Stimulated activated CD4-positive, alpha-beta T cell treated with anti-CD3 and anti-CD28 coated beads, Interleukin-1b, Interleukin-23, amount 100 ng/mL, for 24 hours (primary cell): ENCODE measurements around the gene PLPPR5.
"Not testable (repeated sequence)": the region's sequence is repeated elsewhere in the genome, so short reads cannot be mapped to it uniquely, and the experiment has no call there.

ENCODE experiments used
- DNase-seq, 4 experiments: peaks; one replicate each; pipeline ENCODE4 v3.0.0-alpha.2; 2020; ENCODE audit warnings: low read depth in 4 of 4, low spot score in 1 of 4

The PLPPR5 gene

DNA sequence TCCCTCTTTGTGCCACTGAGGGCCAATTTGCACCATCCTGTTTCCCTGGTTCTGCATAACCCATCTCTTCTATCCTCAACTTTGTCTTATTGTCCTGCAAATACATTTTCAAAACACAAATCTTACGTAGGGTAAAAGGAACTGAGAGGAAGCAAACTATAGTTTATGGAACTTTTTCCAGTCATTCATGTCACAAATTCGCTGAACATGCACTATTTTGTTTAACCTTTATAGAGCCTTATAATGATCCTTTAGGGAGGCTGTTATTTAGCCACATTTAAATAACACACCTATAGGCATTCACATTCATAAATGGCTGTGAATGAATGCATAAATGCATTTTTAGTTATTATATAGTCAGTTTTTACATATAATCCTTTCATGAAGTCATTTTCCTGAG lies 85.0 kb downstream of the PLPPR5 start:
- no peak for DNase-seq

- DNase-seq: no peak
These were observed 85.5 kb downstream of the PLPPR5 start for GRCh38 chr1:98919211-98919610.

DNA sequence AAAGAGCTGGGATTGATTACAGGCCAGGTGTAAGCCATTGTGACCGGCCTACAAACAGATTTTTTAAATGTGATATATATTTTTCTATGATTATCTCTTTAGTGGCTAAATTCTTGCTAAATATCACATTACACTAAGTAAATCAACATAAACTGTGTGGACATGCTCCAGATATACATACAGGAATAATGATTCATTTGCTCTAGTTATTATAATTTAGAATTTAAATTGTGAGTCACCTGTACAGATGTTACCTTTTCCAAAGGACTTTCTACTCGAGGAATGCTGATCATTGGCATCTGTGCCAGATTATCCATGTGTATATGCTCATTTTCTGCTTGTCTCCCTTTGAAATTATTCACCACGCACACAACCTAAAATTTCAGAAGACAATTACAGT lies 90.1 kb downstream of the PLPPR5 start:
- no peak for DNase-seq

GRCh38 chr1:98910827-98911226 lies 93.8 kb downstream of the PLPPR5 start:
- no peak for DNase-seq

DNA sequence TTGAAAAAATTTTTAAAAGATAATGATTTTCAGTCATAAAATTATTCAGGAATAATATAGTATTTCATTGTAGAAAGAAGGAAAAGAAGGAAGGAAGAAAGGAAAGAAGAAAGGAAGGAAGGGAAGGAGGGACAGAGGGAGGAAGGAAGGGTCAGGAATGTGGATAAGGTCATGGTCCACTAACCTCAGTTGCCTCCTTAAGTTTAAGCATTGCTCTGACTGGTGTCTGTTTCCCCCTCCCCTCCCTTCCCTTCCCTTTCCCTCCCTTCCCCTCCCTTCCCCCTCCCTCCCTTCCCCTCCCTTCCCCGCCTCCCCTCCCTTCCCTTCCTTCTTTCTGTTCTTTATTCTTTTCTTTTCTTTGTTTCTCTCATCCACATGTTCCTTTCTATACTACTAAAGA lies 95.7 kb downstream of the PLPPR5 start:
- DNase-seq: no peak

DNA sequence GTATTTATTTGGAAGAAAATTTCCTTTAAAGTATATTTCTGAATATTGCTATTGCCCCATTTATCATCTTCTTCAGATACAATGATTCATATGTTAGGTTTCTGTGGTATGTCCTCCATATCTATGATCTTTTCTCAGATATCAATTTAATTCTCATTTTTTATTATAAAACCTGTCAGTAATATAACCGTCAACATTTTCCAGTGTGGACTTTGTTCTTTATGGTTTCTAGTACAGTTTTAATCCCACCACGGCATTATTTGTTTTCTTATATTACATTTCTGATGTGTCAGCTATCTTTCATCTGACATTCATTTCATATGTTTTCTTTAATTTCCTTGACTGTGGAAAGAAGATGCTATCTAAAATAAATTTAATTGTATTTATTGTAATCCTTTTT lies 97.9 kb downstream of the PLPPR5 start:
- DNase-seq: no peak

DNA sequence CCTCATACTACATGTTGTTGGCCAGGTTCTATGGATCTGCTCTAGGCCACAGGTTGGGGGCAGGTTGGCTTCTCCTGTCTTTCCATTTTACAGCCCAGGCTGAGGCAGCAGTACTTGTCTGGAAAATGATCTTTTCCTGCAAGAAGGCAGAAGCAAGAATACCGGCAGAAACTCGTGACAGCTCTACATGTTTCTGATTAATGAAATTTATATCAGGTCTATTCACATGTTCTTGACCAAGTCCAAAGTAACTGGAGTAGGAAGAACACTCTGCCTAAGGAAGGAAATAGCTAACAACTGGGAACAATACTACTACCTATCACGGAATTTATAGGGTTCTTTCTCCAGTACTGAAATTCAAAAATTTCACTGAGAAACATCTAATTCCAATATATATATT lies 98.3 kb downstream of the PLPPR5 start:
- no peak for DNase-seq

DNA sequence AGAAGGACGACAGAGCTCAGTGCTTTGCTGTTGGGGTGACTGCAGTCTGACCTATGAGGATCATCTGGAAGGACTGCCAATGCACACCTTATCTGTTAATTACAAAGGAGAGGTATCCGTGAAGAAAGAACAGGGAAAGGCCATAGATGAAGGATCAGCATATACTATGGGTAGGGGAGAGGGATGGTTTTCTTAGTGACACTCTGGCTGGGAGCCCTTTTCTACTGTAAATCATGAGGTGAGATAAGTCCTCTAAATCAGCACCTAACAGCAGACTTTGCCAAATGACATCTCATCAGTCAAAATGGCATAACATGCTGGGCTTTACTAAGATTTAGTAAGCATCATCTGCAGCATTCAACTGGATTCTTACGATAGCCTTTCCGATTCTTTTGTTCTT lies 100.0 kb downstream of the PLPPR5 start:
- no peak for DNase-seq

- DNase-seq: no peak
These were observed 100.9 kb downstream of the PLPPR5 start for GRCh38 chr1:98903726-98904125.

DNA sequence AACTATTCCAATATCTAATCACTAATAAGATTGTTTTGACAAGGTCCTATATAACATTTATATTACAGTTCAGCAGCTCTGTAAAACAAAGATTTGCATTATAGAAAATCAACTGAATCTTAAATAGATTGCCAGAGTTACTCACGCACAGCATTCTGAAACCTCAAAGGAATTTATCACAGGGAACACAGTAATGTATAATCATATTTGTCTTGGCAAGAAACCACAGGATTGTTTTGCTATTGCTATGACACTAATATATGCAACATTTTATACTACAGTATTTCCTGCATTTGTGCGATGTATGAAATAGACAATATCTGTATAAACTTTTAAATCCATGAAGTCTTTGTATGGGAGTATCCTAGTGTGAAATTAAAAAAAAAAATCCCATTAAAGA lies 101.4 kb downstream of the PLPPR5 start:
- DNase-seq: no peak

DNA sequence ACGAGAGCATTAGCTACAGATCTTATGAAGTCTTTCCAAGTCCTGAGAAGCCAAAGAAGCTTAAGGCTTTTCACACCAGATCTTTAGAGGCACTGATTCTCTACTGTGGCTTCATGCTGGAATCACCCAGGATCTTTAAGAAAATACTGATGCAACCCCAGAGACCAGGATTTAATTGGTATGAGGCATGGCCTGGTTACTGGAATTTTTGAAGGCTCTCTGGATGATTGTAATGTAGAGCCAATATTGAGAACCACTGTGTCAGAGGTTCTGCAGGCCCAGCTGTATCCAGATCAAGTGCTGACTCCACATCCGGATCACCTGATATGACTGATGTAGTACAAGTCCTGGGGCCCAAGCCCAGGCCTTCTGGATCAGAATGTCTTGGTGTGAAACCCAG lies 105.7 kb downstream of the PLPPR5 start:
- DNase-seq: no peak

- DNase-seq: no peak
These were observed 107.2 kb downstream of the PLPPR5 start for GRCh38 chr1:98897479-98897878.

DNA sequence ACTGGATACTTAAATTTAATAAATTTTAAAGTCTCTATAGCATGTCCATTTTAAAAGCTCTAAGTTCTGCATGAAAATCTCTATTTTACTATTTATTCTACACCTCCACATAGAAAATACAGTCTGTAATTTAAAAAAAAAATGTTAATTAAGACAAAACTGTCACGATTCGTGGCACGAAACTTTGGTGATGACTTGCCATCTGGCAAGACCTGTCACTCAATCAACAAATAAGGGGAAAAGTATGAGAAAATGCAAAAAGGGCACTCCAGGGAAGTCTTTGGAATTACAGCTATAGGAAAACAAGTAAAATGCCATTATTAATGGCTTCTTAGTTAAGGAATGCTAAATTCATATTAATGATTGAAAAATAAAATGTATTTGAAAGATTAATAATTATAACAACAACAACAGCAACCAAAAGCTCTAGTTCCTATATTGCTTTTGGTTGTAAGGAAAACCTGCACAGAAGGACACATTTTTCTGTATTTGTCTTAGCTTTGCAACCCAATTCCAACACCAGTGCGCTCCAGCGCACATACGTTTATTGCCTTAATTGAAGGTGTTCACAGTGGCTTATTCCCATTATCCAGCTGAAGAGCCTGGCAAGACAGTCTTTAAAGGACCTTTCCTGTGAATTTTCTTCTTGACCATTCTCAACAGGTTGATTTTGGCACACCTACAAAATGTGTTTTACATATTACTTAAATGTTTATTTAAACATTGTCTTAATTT lies 107.8 kb downstream of the PLPPR5 start:
- DNase-seq: no peak

- no peak for DNase-seq
These were observed 111.3 kb downstream of the PLPPR5 start for GRCh38 chr1:98893371-98893770.

DNA sequence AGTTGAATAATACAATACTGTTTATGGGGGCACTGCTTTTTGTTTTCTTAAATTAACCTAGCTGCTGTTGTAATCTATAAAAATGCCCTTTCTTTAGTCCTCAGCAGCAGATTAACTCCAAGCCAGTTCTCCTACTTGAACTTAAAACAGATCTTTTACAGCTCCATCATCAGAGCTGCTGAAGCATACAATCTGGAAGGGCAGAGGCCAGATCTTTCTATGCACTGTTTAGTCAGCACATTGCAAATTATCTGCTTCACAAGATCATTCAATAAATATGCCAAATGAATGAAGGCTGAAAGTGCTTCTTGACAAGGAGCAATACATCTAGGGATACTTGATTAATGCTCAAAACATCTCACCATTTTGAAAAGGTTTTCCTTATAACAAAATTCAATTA lies 115.8 kb downstream of the PLPPR5 start:
- no peak for DNase-seq

DNA sequence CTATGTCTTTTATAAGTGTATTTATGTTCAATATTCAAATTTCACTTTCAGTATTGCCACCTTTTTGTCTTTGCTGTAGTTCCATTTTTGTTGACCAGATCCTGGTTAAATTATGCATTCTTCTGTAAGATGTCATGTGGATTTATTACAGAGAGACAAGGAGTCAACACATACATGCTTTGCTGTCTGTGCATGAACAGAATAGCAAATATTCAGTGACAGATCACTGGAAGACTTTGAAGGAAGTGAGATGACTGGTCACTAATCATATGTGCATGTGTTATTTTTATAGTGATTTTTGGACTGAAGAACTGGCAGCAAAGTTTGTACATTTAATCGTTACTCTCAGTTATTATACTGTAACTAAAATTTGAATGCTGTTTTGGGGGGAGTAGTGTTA lies 117.2 kb downstream of the PLPPR5 start:
- DNase-seq: no peak

- DNase-seq: no peak
These were observed 119.8 kb downstream of the PLPPR5 start for GRCh38 chr1:98884864-98885263.

- no peak for DNase-seq
These were observed 122.8 kb downstream of the PLPPR5 start for GRCh38 chr1:98881901-98882300.

- not testable (repeated sequence) for DNase-seq
These were observed 123.4 kb downstream of the PLPPR5 start for GRCh38 chr1:98881234-98881633.

DNA sequence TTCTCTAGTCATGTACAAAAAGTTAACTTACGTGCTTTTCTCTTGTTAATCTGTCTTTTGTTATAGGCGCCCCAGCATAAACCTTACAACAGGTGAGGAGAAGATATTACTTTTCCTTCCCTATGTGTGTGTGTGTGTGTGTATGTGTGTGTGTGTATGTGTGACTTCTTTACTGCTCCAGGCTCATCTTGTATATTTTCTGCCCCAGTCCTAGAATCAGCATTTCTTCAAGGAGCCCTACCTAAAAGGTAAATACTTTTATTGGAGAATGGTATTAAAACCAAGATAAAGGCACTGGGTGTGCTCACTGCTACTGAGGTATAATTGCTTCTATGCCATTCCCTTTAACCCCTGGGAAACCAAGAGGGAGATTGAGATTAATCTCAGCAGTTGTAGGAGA lies 129.8 kb downstream of the PLPPR5 start:
- DNase-seq: no peak

GRCh38 chr1:98870959-98871903 lies 133.4 kb downstream of the PLPPR5 start:
- peak in 1 of 4 experiments; percentile 8 for DNase-seq

- no peak for DNase-seq
These were observed 138.9 kb downstream of the PLPPR5 start for GRCh38 chr1:98865796-98866195.
